K562 (cell line): Measurements from ENCODE around the gene RNF25. TPM values are rescaled to one million over a fixed set of nuclear protein-coding genes. Genes with fewer than 3 reads are reported as not detected.

Source experiments
- ATAC-seq: fragments of 200-7000 bp; cut with Tn5 transposase; 3 replicates; pipeline ENCODE4 v1.9.1; 2020; ENCODE audit warnings: moderate library complexity
- BruUV-seq: library from RNA; stranded (reverse); fragments of 400-500 nt; replicated peaks from 2 replicates; lab custom pipeline; 2021; lab: Mats Ljungman, UMichigan
- CTCF ChIA-PET: fragments of 300-600 bp; formaldehyde crosslinking; extraction: SDS; loops from one replicate; lab custom pipeline; 2021; ENCODE audit warnings: low intra/inter-chr PET ratio; lab: Yijun Ruan, JAX
- POLR2A ChIA-PET: fragments of 300-600, 350-650 bp; sonication (Branson Sonifier 250); formaldehyde crosslinking; extraction: SDS; loops from one replicate; lab custom pipeline; 2021; ENCODE audit warnings: antibody characterized with exemption, inconsistent platforms; lab: Yijun Ruan, JAX
- DNase-seq, 4 experiments: peaks; one replicate each; pipeline versions ENCODE4 v3.0.0 to v3.0.0-alpha.2; 2011 to 2018; ENCODE audit warnings: low spot score in 3 of 4, mixed read lengths in 3 of 4; ENCODE audit errors: extremely low read depth in 1 of 4
- FAIRE-seq: peaks from 2 replicates; lab custom pipeline; 2011; peaks lifted over from hg19 to GRCh38; lab: Jason Lieb, UNC
- H2AFZ ChIP-seq: 2 replicates; pipeline ENCODE4 v1.6.0; 2011; ENCODE audit warnings: low read depth, low read length, control low read depth, inconsistent platforms
- H3K27ac ChIP-seq: fragments of 200-600 bp; 3 replicates; pipeline ENCODE4 v1.8.0; 2011; ENCODE audit warnings: low read depth, mild to moderate bottlenecking, control low read depth, inconsistent platforms, low read length, moderate library complexity, mixed read lengths; ENCODE audit errors: extremely low read depth
- H3K27me3 ChIP-seq, 2 experiments: fragments of 300-600 bp in 1 of 2; 2 replicates in 1 of 2; 3 replicates in 1 of 2; pipeline versions ENCODE4 v1.6.0 to v1.8.0; 2011; ENCODE audit warnings: inconsistent platforms in 2 of 2, low read length in 2 of 2, mild to moderate bottlenecking in 1 of 2, mixed read lengths in 1 of 2, moderate library complexity in 1 of 2; ENCODE audit not compliant: control insufficient read depth in 2 of 2, insufficient read depth in 2 of 2
- H3K36me3 ChIP-seq: fragments of 300-600 bp; 3 replicates; pipeline ENCODE4 v1.8.0; 2011; ENCODE audit warnings: mild to moderate bottlenecking, low read length, inconsistent platforms; ENCODE audit not compliant: control insufficient read depth, insufficient read depth
- H3K4me1 ChIP-seq, 2 experiments: fragments of 200-600 bp in 1 of 2; replicated peaks in 1 of 2; 2 replicates in 1 of 2; 3 replicates in 1 of 2; pipeline versions ENCODE4 v1.5.1 to v1.8.0; 2011; ENCODE audit warnings: inconsistent platforms in 2 of 2, low read length in 2 of 2, mild to moderate bottlenecking in 1 of 2, mixed read lengths in 1 of 2, moderate library complexity in 1 of 2; ENCODE audit not compliant: control insufficient read depth in 2 of 2, insufficient read depth in 2 of 2
- H3K4me2 ChIP-seq: 2 replicates; pipeline ENCODE4 v1.6.1; 2011; ENCODE audit warnings: low read length, control low read depth, inconsistent platforms, mixed read lengths; ENCODE audit not compliant: insufficient read depth
- H3K4me3 ChIP-seq: fragments of 200-600 bp; sonication (generic), shearing (Covaris generic); 2 replicates; pipeline ENCODE4 v1.5.1; 2016; ENCODE audit warnings: control low read depth, inconsistent platforms
- H3K79me2 ChIP-seq: fragments of 200-600 bp; 3 replicates; pipeline ENCODE4 v1.8.0; 2011; ENCODE audit warnings: low read length, inconsistent platforms; ENCODE audit not compliant: control insufficient read depth, insufficient read depth
- H3K9ac ChIP-seq, 2 experiments: 2 replicates each; pipeline versions ENCODE4 v1.6.0 to v1.6.1; 2011; ENCODE audit warnings: low read depth in 2 of 2, low read length in 2 of 2, control low read depth in 1 of 2, inconsistent platforms in 1 of 2, mild to moderate bottlenecking in 1 of 2, mixed read lengths in 1 of 2; ENCODE audit not compliant: insufficient read depth in 1 of 2
- H3K9me1 ChIP-seq: one replicate; pipeline ENCODE4 v1.6.0; 2011; ENCODE audit warnings: inconsistent platforms, mild to moderate bottlenecking, low read length, moderate library complexity; ENCODE audit not compliant: control insufficient read depth, insufficient read depth
- H3K9me3 ChIP-seq: replicated peaks from 2 replicates; pipeline ENCODE4 v1.5.1; 2011; ENCODE audit warnings: low read depth, low read length, inconsistent platforms; ENCODE audit not compliant: control insufficient read depth, insufficient read depth
- H4K20me1 ChIP-seq: replicated peaks from 2 replicates; pipeline ENCODE4 v1.6.1; 2011; ENCODE audit warnings: low read length, inconsistent platforms, mixed read lengths; ENCODE audit not compliant: control insufficient read depth, insufficient read depth
- FOSL1 ChIP-seq: fragments of 200-800 bp; sonication (Bioruptor generic); conservative IDR thresholded peaks from 2 replicates; pipeline ENCODE4 v1.6.1; 2016; ENCODE audit warnings: missing genetic modification characterization, missing compliant biosample characterization
- IRF2 ChIP-seq: sonication (generic); formaldehyde crosslinking; IDR thresholded peaks from 2 replicates; pipeline ENCODE4 v1.8.1; 2022; ENCODE audit warnings: mild to moderate bottlenecking, missing genetic modification reagents
- JUND ChIP-seq, 2 experiments: IDR thresholded peaks; 2 replicates in 1 of 2; 3 replicates in 1 of 2; pipeline ENCODE4 v1.6.1; 2011; ENCODE audit warnings: borderline replicate concordance in 2 of 2, low read depth in 2 of 2, low read length in 2 of 2, improper control_type of control experiment in 1 of 2, missing biosample characterization in 1 of 2, missing genetic modification characterization in 1 of 2, missing genetic modification reagents in 1 of 2
- MIER1 ChIP-seq: fragments of 450-650 bp; IDR thresholded peaks from 2 replicates; pipeline ENCODE4 v1.6.1; 2016; ENCODE audit warnings: antibody characterized with exemption, mild to moderate bottlenecking, low read depth
- RFX1 ChIP-seq: fragments of 450-650 bp; IDR thresholded peaks from 2 replicates; pipeline ENCODE4 v1.6.1; 2016; ENCODE audit warnings: mild to moderate bottlenecking, moderate library complexity
- SMARCA5 ChIP-seq: fragments of 450-650 bp; IDR thresholded peaks from 2 replicates; pipeline ENCODE4 v1.6.1; 2016
- TEAD2 ChIP-seq: fragments of 450-650 bp; IDR thresholded peaks from 2 replicates; pipeline ENCODE4 v1.6.1; 2016; ENCODE audit warnings: missing genetic modification characterization, control low read depth, missing compliant biosample characterization
- ZNF668 ChIP-seq: fragments of 250-450 bp; sonication (Bioruptor Pico); IDR thresholded peaks from 2 replicates; pipeline ENCODE4 v1.8.0; 2022; ENCODE audit warnings: mild to moderate bottlenecking, inconsistent platforms
- ZNF830 ChIP-seq: fragments of 250-450 bp; sonication (Bioruptor Pico); IDR thresholded peaks from 2 replicates; pipeline ENCODE4 v1.5.0; 2021; ENCODE audit warnings: mild to moderate bottlenecking
- WGBS: fragments of 100-300 bp; shearing (Covaris generic); methylation state at CpG from one replicate; pipeline ENCODE4 v1.1.6; 2016; ENCODE audit warnings: low coverage, mixed read lengths; ENCODE audit not compliant: insufficient coverage; ENCODE audit errors: missing lambda C conversion rate; 5-methylcytosine and 5-hydroxymethylcytosine counted together
- in situ Hi-C: fragments of 300-500 bp; cut with MboI; formaldehyde crosslinking; loops from 4 replicates; pipeline ENCODE4 v1.15.0; 2018; ENCODE audit warnings: inconsistent platforms, mixed read lengths
- intact Hi-C: fragments of 100-400 bp; cut with micrococcal nuclease; formaldehyde crosslinking; loops from 2 replicates; pipeline ENCODE4 v1.14.2; 2022
- polyA plus RNA-seq, 8 experiments: library from polyadenylated mRNA; depleted of rRNA in 4 of 8; stranded (reverse) in 5 of 8; unstranded in 3 of 8; fragments of >200 nt; fragmentation: Nextera tagmentation in 2 of 8; fragmentation: Illumina TruSeq in 1 of 8; extraction: Ambion mirVana in 2 of 8; extraction: Trizol in 1 of 8; gene quantifications; 2 replicates each; pipeline versions ENCODE4 v1.2.1 to v1.2.3, GENCODE V29; 2011 to 2014; ENCODE audit warnings: inconsistent platforms in 1 of 8, missing spikeins in 1 of 8
- total RNA-seq, 7 experiments: library from RNA; depleted of rRNA in 6 of 7; stranded (reverse); fragments of >200 nt in 6 of 7; fragmentation: Illumina TruSeq in 2 of 7; extraction: Trizol in 2 of 7; gene quantifications; 2 replicates each; pipeline versions ENCODE4 v1.2.1 to v1.2.3, GENCODE V29; 2011 to 2021; ENCODE audit warnings: low replicate concordance in 1 of 7
- TF ChIP-seq, protein P1 (sequence below): fragments of 450-650 bp; formaldehyde crosslinking; conservative IDR thresholded peaks from 2 replicates; pipeline ENCODE4 v1.4.0; 2022; ENCODE audit warnings: mild to moderate bottlenecking, missing genetic modification characterization

RNF25 gene
- total and polyA plus RNA-seq, 9 of the 15 experiments (the other 6 are each of a cell fraction or from before 2014, with no cell fraction given) = 2.3 to 49.8 (median 20.5) TPM

DNA sequence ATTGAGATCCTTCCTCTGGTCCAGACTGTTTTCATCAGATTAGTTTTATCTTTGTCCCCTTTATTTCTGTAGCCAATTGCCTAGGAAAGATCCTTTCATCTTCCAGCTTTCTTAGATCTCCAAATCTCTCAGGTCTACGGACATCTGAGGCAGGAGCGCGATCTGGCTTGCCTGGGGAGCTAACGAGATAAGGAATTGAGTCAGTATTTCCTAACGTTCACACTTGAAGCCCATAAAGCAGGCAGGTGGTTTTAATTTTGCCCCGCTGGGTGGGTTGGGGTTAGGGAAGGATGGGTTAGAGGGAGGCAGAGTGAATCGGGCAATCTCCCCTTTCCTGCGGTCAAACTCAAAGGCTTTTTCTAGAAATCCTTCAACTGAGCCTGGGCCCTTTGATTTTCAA lies 38.1 kb upstream of the RNF25 start:
- Histone ChIP-seq H4K20me1 (no peaks in the 10 kb centered on the region; the same call in 1 of the 2 replicates), H3K36me3 (peaks cover 3% of the 10 kb centered on the region; the same call in 2 of the 3 replicates), H3K9me3 (no peaks in the 10 kb centered on the region), H3K27ac (0 out of 3 replicates have a peak overlapping the region, but pooled peaks have one; percentile 25), H3K4me1 (peaks cover 13 to 14% of the 10 kb centered on the region in 2 experiments), H3K9ac (no peak overlapping the region), H3K4me2 (peak overlapping the region; percentile 46), H3K79me2 (peaks cover 37% of the 10 kb centered on the region), H3K9me1 (peaks cover 2% of the 10 kb centered on the region), H3K27me3 (no peaks in the 10 kb centered on the region), H2AFZ (peak overlapping the region; percentile 94), H3K4me3 (no peak overlapping the region)
- DNase-seq (peak in 1 of 4 experiments; percentile 18), FAIRE-seq (no peak), ATAC-seq (no peak)
- ChIA-PET POLR2A (interaction anchor here (0.5 to 1.2 kb wide), 5 partner anchors 13 to 150 kb away, joined by 3 to 4 read pairs (median 3); partner anchors contain the start of genes RNF25 and STK36), CTCF (interaction anchor here (0.6 to 1.7 kb wide), 2 partner anchors 138 to 233 kb away, joined by 3 to 15 read pairs; no protein-coding TSS in a partner anchor)
- WGBS = 24% methylated on average over 6 of the region's 8 CpGs
- in situ Hi-C loops = no loop called here
- intact Hi-C loops = loop anchor here (5.0 kb wide), 1 partner anchor 137 kb away; no protein-coding TSS in a partner anchor
- BruUV-seq = no TSS peak
- TF ChIP-seq FOSL1 (peak; percentile 66), RFX1 (no peak), JUND (IDR thresholded peaks at IDR 0.05; ENCODE audit: borderline replicate concordance, low read depth, low read length) (peak; percentile 38; the same call in 1 of the 2 replicates), JUND (tag; IDR thresholded peaks at IDR 0.05; ENCODE audit: borderline replicate concordance, low read depth, low read length) (no peak; the same call in 2 of the 3 replicates), IRF2 (CRISPR knock-in tag) (no peak)

DNA sequence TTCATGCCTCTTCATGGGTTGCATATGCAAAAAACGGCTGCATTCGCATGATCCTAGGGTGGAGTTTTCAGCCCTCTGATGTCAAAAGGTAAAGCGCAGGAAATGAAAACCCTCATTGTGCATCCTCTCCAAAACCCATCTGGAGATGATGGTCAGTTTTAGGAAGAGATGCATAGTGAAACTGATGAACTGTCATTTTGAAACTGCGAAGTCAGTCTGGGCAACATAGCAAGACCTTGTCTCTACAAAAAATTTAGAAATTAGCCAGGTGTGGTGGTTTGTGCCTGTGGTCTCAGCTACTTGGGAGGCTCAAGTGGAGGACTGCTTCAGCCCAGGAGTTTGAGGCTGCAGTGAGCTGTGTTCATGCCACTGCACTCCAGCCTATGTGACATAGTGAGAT lies 36.3 kb upstream of the RNF25 start:
- no TSS peak for BruUV-seq
- Histone ChIP-seq H3K9me3 (no peaks in the 10 kb centered on the region), H2AFZ (no peak overlapping the region), H3K36me3 (peaks cover 3% of the 10 kb centered on the region; the same call in 2 of the 3 replicates), H3K9ac (no peak overlapping the region), H4K20me1 (no peaks in the 10 kb centered on the region; the same call in 1 of the 2 replicates), H3K27me3 (no peaks in the 10 kb centered on the region), H3K9me1 (no peaks in the 10 kb centered on the region), H3K4me2 (no peak overlapping the region), H3K27ac (no peak overlapping the region), H3K79me2 (peaks cover 23% of the 10 kb centered on the region), H3K4me1 (peaks cover 11 to 13% of the 10 kb centered on the region in 2 experiments), H3K4me3 (no peak overlapping the region)
- POLR2A ChIA-PET = interaction anchor here (0.5 to 0.8 kb wide), 3 partner anchors 10 to 308 kb away, joined by 3 to 4 read pairs (median 3); no protein-coding TSS in a partner anchor
- in situ Hi-C loops (no loop called here), intact Hi-C loops (no loop called here)
- ATAC-seq (no peak), DNase-seq (no peak), FAIRE-seq (no peak)
- 45% methylated on average over 2 of the region's 4 CpGs for WGBS
- CTCF ChIA-PET = no interaction called here
- no peak for TF ChIP-seq SMARCA5
- TF ChIP-seq TEAD2 (tag) = no peak
- TF ChIP-seq, protein P1, sequence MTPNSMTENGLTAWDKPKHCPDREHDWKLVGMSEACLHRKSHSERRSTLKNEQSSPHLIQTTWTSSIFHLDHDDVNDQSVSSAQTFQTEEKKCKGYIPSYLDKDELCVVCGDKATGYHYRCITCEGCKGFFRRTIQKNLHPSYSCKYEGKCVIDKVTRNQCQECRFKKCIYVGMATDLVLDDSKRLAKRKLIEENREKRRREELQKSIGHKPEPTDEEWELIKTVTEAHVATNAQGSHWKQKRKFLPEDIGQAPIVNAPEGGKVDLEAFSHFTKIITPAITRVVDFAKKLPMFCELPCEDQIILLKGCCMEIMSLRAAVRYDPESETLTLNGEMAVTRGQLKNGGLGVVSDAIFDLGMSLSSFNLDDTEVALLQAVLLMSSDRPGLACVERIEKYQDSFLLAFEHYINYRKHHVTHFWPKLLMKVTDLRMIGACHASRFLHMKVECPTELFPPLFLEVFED (CRISPR knock-in tag) = no peak
- TF ChIP-seq ZNF830 (CRISPR knock-in tag) = no peak
- TF ChIP-seq MIER1 = no peak
- no peak for TF ChIP-seq ZNF668 (CRISPR knock-in tag)
